K562 (cell line): Measurements from ENCODE around the gene PGP.

Experiments
- CBX1 ChIP-seq: sonication (generic); IDR thresholded peaks from 2 replicates; pipeline ENCODE4 v1.6.1; 2016; ENCODE audit warnings: antibody characterized with exemption, low read depth, mild to moderate bottlenecking
- SMAD1 ChIP-seq: fragments of 150-350 bp; IDR thresholded peaks from 2 replicates; pipeline ENCODE4 v1.6.1; 2014; ENCODE audit warnings: low read length, low read depth; ENCODE audit not compliant: partially characterized antibody
- TCF3 ChIP-seq: sonication (generic); formaldehyde crosslinking; IDR thresholded peaks from 2 replicates; pipeline ENCODE4 v1.4.0; 2020; ENCODE audit warnings: mild to moderate bottlenecking, missing genetic modification reagents
- YY1 ChIP-seq, 3 experiments: IDR thresholded peaks; 2 replicates each; pipeline ENCODE4 v1.6.1; 2011; ENCODE audit warnings: low read length in 2 of 3, mild to moderate bottlenecking in 2 of 3, moderate library complexity in 2 of 3, borderline replicate concordance in 1 of 3, control low read depth in 1 of 3, low read depth in 1 of 3; ENCODE audit not compliant: insufficient read depth in 3 of 3, insufficient replicate concordance in 2 of 3, control insufficient read depth in 1 of 3, insufficient read length in 1 of 3; ENCODE audit errors: extremely low read depth in 1 of 3
- ZBTB17 ChIP-seq: fragments of 450-650 bp; formaldehyde crosslinking; IDR thresholded peaks from 2 replicates; pipeline ENCODE4 v1.4.0; 2020; ENCODE audit warnings: mild to moderate bottlenecking
- ZNF324 ChIP-seq: fragments of 250-450 bp; sonication (Bioruptor Pico); IDR thresholded peaks from 2 replicates; pipeline ENCODE4 v1.4.0; 2020; ENCODE audit warnings: mild to moderate bottlenecking
- ZNF696 ChIP-seq: fragments of 250-450 bp; sonication (Bioruptor Pico); conservative IDR thresholded peaks from 2 replicates; pipeline ENCODE4 v1.4.0; 2020; ENCODE audit warnings: mild to moderate bottlenecking, moderate library complexity
- TF ChIP-seq, protein P1 (sequence below): fragments of 250-450 bp; sonication (Bioruptor Pico); IDR thresholded peaks from 2 replicates; pipeline ENCODE4 v1.5.0; 2021

DNA sequence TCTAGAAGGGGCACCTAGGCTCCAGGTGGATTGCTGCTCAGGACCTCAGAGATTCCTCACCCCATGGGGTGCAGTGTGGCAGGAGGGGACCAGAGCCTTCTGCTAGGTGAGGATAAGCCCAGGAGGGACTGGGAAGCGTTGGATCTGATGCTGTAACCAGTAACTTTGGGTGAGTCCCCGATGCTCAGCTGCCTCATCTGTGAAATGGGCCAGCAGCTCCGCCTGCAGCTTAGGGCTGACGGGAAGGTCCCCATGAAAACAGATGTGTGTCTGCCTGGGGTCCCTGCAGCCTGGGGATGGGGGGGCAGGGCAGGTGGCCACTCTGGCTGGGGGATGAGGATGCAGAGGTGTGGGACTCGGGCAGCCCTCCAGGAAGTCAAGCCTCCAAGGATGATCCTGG is 15.5 kb downstream of the PGP start:
- TF ChIP-seq TCF3 (CRISPR knock-in tag) (no peak), ZNF324 (CRISPR knock-in tag) (no peak), SMAD1 (no peak), ZNF696 (no peak), ZBTB17 (CRISPR knock-in tag) (no peak), YY1 (IDR thresholded peaks at IDR 0.05; ENCODE audit: borderline replicate concordance in 1 of 3, control insufficient read depth in 1 of 3, extremely low read depth in 1 of 3, insufficient read depth in 3 of 3, insufficient read length in 1 of 3, insufficient replicate concordance in 2 of 3, low read depth in 1 of 3, low read length in 2 of 3) (no peak), CBX1 (no peak)
- TF ChIP-seq, protein P1, sequence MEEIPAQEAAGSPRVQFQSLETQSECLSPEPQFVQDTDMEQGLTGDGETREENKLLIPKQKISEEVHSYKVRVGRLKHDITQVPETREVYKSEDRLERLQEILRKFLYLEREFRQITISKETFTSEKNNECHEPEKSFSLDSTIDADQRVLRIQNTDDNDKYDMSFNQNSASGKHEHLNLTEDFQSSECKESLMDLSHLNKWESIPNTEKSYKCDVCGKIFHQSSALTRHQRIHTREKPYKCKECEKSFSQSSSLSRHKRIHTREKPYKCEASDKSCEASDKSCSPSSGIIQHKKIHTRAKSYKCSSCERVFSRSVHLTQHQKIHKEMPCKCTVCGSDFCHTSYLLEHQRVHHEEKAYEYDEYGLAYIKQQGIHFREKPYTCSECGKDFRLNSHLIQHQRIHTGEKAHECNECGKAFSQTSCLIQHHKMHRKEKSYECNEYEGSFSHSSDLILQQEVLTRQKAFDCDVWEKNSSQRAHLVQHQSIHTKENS, result no peak
